IMR-90 (cell line): Measurements from ENCODE around the gene PHF21B. TPM values are rescaled to one million over a fixed set of nuclear protein-coding genes. Genes with fewer than 3 reads are reported as not detected.

Experiments
- ATAC-seq: fragments of 200-7000 bp; cut with Tn5 transposase; 2 replicates; pipeline ENCODE4 v1.9.1; 2020; ENCODE audit warnings: low read depth, mild to moderate bottlenecking, moderate library complexity
- BruUV-seq: library from RNA; stranded (reverse); fragments of 400-500 nt; replicated peaks from 2 replicates; lab custom pipeline; 2021; lab: Mats Ljungman, UMichigan
- CTCF ChIA-PET: fragments of 300-600 bp; formaldehyde crosslinking; extraction: SDS; loops from one replicate; lab custom pipeline; 2021; ENCODE audit warnings: antibody characterized with exemption; lab: Yijun Ruan, JAX
- POLR2A ChIA-PET: fragments of 300-600 bp; sonication (Branson Sonifier 250); formaldehyde crosslinking; loops from one replicate; lab custom pipeline; 2022; ENCODE audit warnings: antibody characterized with exemption; ENCODE audit not compliant: unreplicated experiment; lab: Charles Lee
- DNase-seq: peaks from one replicate; pipeline ENCODE4 v3.0.0; 2013
- H2AFZ ChIP-seq: replicated peaks from 2 replicates; pipeline ENCODE3; 2013; ENCODE audit warnings: low read length, mild to moderate bottlenecking; ENCODE audit not compliant: poor library complexity
- H2AK5ac ChIP-seq: 2 replicates; pipeline ENCODE4 v1.6.1; 2013; ENCODE audit warnings: low read depth, low read length, inconsistent platforms
- H2AK9ac ChIP-seq: replicated peaks from 2 replicates; pipeline ENCODE3; 2013; ENCODE audit warnings: mild to moderate bottlenecking, low read depth, low read length, moderate library complexity; ENCODE audit not compliant: poor library complexity
- H2BK120ac ChIP-seq: 2 replicates; pipeline ENCODE4 v1.6.1; 2013; ENCODE audit warnings: low read depth, low read length, inconsistent platforms
- H2BK15ac ChIP-seq: 3 replicates; pipeline ENCODE4 v1.6.1; 2013; ENCODE audit warnings: low read depth, low read length, inconsistent platforms
- H2BK20ac ChIP-seq: 2 replicates; pipeline ENCODE4 v1.6.1; 2013; ENCODE audit warnings: low read depth, mild to moderate bottlenecking, inconsistent platforms, low read length, moderate library complexity
- H2BK5ac ChIP-seq: 2 replicates; pipeline ENCODE4 v1.6.1; 2013; ENCODE audit warnings: mild to moderate bottlenecking, low read depth, low read length, inconsistent platforms; ENCODE audit not compliant: poor library complexity, severe bottlenecking
- H3K14ac ChIP-seq: replicated peaks from 2 replicates; pipeline ENCODE4 v1.6.1; 2013; ENCODE audit warnings: low read depth, low read length, inconsistent platforms
- H3K18ac ChIP-seq: 2 replicates; pipeline ENCODE4 v1.6.1; 2013; ENCODE audit warnings: low read depth, low read length, control low read depth
- H3K23ac ChIP-seq: 2 replicates; pipeline ENCODE4 v1.6.1; 2013; ENCODE audit warnings: low read depth, low read length, inconsistent platforms
- H3K27ac ChIP-seq: 2 replicates; pipeline ENCODE4 v1.5.1; 2013; ENCODE audit warnings: mild to moderate bottlenecking, control low read depth, low read length; ENCODE audit not compliant: insufficient read depth
- H3K27me3 ChIP-seq: 2 replicates; pipeline ENCODE4 v1.6.1; 2013; ENCODE audit warnings: low read length; ENCODE audit not compliant: control insufficient read depth, insufficient read depth
- H3K36me3 ChIP-seq: 2 replicates; pipeline ENCODE4 v1.6.1; 2013; ENCODE audit warnings: low read length, mixed read lengths; ENCODE audit not compliant: control insufficient read depth, insufficient read depth
- H3K4ac ChIP-seq: 2 replicates; pipeline ENCODE4 v1.6.1; 2013; ENCODE audit warnings: low read depth, low read length, inconsistent platforms
- H3K4me1 ChIP-seq: 2 replicates; pipeline ENCODE4 v1.6.1; 2013; ENCODE audit warnings: low read length, mixed read lengths; ENCODE audit not compliant: control insufficient read depth, insufficient read depth
- H3K4me2 ChIP-seq: 2 replicates; pipeline ENCODE4 v1.6.1; 2013; ENCODE audit warnings: low read depth, mild to moderate bottlenecking, control low read depth, low read length, moderate library complexity
- H3K4me3 ChIP-seq: 2 replicates; pipeline ENCODE4 v1.5.1; 2013; ENCODE audit warnings: low read depth, mild to moderate bottlenecking, control low read depth, low read length, moderate library complexity; ENCODE audit not compliant: insufficient read depth
- H3K56ac ChIP-seq: 2 replicates; pipeline ENCODE4 v1.6.1; 2013; ENCODE audit warnings: low read length, inconsistent platforms; ENCODE audit not compliant: insufficient read depth; ENCODE audit errors: extremely low read depth
- H3K79me1 ChIP-seq, 2 experiments: 2 replicates each; pipeline ENCODE4 v1.6.1; 2013; ENCODE audit warnings: low read length in 2 of 2, inconsistent platforms in 1 of 2, low read depth in 1 of 2
- H3K9ac ChIP-seq: 2 replicates; pipeline ENCODE4 v1.6.1; 2013; ENCODE audit warnings: low read depth, low read length, control low read depth
- H3K9me1 ChIP-seq: 2 replicates; pipeline ENCODE4 v1.6.1; 2013; ENCODE audit warnings: low read length, inconsistent platforms; ENCODE audit not compliant: insufficient read depth
- H3K9me3 ChIP-seq: 2 replicates; pipeline ENCODE4 v1.6.1; 2013; ENCODE audit warnings: low read length; ENCODE audit not compliant: control insufficient read depth, insufficient read depth
- H4K20me1 ChIP-seq: 2 replicates; pipeline ENCODE4 v1.6.1; 2013; ENCODE audit warnings: low read length, inconsistent platforms; ENCODE audit not compliant: insufficient read depth
- H4K5ac ChIP-seq: 2 replicates; pipeline ENCODE4 v1.6.1; 2013; ENCODE audit warnings: mild to moderate bottlenecking, low read depth, low read length, control low read depth
- H4K8ac ChIP-seq, 2 experiments: 2 replicates each; pipeline ENCODE4 v1.6.1; 2013; ENCODE audit warnings: low read depth in 2 of 2, low read length in 2 of 2, control low read depth in 1 of 2, inconsistent platforms in 1 of 2
- H4K91ac ChIP-seq: 2 replicates; pipeline ENCODE4 v1.6.1; 2013; ENCODE audit warnings: low read depth, low read length, inconsistent platforms; ENCODE audit not compliant: insufficient read depth
- BHLHE40 ChIP-seq: fragments of 150-350 bp; IDR thresholded peaks from 2 replicates; pipeline ENCODE4 v1.6.1; 2016; ENCODE audit warnings: mild to moderate bottlenecking, low read depth, low read length
- CEBPB ChIP-seq: IDR thresholded peaks from 2 replicates; pipeline ENCODE4 v1.6.1; 2012; ENCODE audit warnings: low read depth, low read length, improper control_type of control experiment
- CTCF ChIP-seq: conservative IDR thresholded peaks from 2 replicates; pipeline ENCODE4 v1.5.1; 2012; ENCODE audit warnings: mild to moderate bottlenecking, low read depth, low read length, improper control_type of control experiment
- ELK1 ChIP-seq: fragments of 150-350 bp; IDR thresholded peaks from 2 replicates; pipeline ENCODE4 v1.6.1; 2016; ENCODE audit warnings: low read depth, mild to moderate bottlenecking, low read length, moderate library complexity, borderline replicate concordance
- FOS ChIP-seq: fragments of 150-350 bp; IDR thresholded peaks from 2 replicates; pipeline ENCODE4 v1.6.1; 2016; ENCODE audit warnings: low read depth, low read length
- MAFK ChIP-seq: IDR thresholded peaks from 2 replicates; pipeline ENCODE4 v1.6.1; 2012; ENCODE audit warnings: low read depth, low read length, improper control_type of control experiment
- MAZ ChIP-seq: IDR thresholded peaks from 2 replicates; pipeline ENCODE4 v1.6.1; 2012; ENCODE audit warnings: low read depth, mild to moderate bottlenecking, low read length, improper control_type of control experiment, moderate library complexity, borderline replicate concordance
- MXI1 ChIP-seq: IDR thresholded peaks from 2 replicates; pipeline ENCODE4 v1.6.1; 2012; ENCODE audit warnings: low read depth, mild to moderate bottlenecking, low read length, moderate library complexity, borderline replicate concordance
- POLR2A ChIP-seq: IDR thresholded peaks from 2 replicates; pipeline ENCODE4 v1.6.1; 2012; ENCODE audit warnings: mild to moderate bottlenecking, low read depth, low read length
- RAD21 ChIP-seq: IDR thresholded peaks from 2 replicates; pipeline ENCODE4 v1.6.1; 2012; ENCODE audit warnings: low read length, improper control_type of control experiment
- RCOR1 ChIP-seq: IDR thresholded peaks from 2 replicates; pipeline ENCODE4 v1.6.1; 2012; ENCODE audit warnings: mild to moderate bottlenecking, low read length, improper control_type of control experiment; ENCODE audit not compliant: insufficient replicate concordance
- RFX5 ChIP-seq: IDR thresholded peaks from 2 replicates; pipeline ENCODE4 v1.8.0; 2012; ENCODE audit warnings: low read depth, mild to moderate bottlenecking, low read length, moderate library complexity
- SMC3 ChIP-seq: fragments of 150-350 bp; IDR thresholded peaks from 2 replicates; pipeline ENCODE4 v1.6.1; 2016; ENCODE audit warnings: low read depth, mild to moderate bottlenecking, antibody characterized with exemption, low read length, moderate library complexity
- USF2 ChIP-seq: fragments of 150-350 bp; IDR thresholded peaks from 2 replicates; pipeline ENCODE4 v1.6.1; 2017; ENCODE audit warnings: mild to moderate bottlenecking, antibody characterized with exemption, low read length, low read depth
- WGBS, 2 experiments: methylation state at CpG; one replicate each; pipeline versions ENCODE4 v1.1.5 to v1.1.7; 2013; ENCODE audit warnings: missing lambda C conversion rate in 2 of 2; ENCODE audit not compliant: insufficient read length in 1 of 2; ENCODE audit errors: extremely low coverage in 2 of 2; 5-methylcytosine and 5-hydroxymethylcytosine counted together
- dilution Hi-C: fragments of 300-500 bp; cut with HindIII; formaldehyde crosslinking; loops from one replicate; pipeline ENCODE4 v1.14.3; 2018; ENCODE audit warnings: low sequenced_read_pairs; ENCODE audit not compliant: unreplicated experiment
- in situ Hi-C: fragments of 300-500 bp; cut with MboI; formaldehyde crosslinking; loops from 3 replicates; pipeline ENCODE4 v1.14.3; 2019; ENCODE audit warnings: low sequenced_read_pairs, inconsistent platforms, mixed read lengths
- intact Hi-C: fragments of 100-400 bp; cut with micrococcal nuclease; formaldehyde crosslinking; loops from 2 replicates; pipeline ENCODE4 v1.10.0; 2022
- polyA plus RNA-seq, 3 experiments: library from polyadenylated mRNA; depleted of rRNA; stranded (reverse); fragments of >200 nt; gene quantifications; 2 replicates each; pipeline ENCODE4 v1.2.3, GENCODE V29; 2012; ENCODE audit warnings: low replicate concordance in 1 of 3
- total RNA-seq: library from RNA; depleted of rRNA; stranded (reverse); fragments of >200 nt; gene quantifications from 2 replicates; pipeline ENCODE4 v1.2.3, GENCODE V29; 2012

The PHF21B gene
- total and polyA plus RNA-seq, 2 of the 4 experiments (the other 2 are of a cell fraction), result 0.02 TPM; not detected in 1

- dilution Hi-C loops (no loop called here), intact Hi-C loops (no loop called here), in situ Hi-C loops (no loop called here)
- Histone ChIP-seq H3K9me1 (no peaks in the 10 kb centered on the region), H3K36me3 (no peaks in the 10 kb centered on the region), H2BK15ac (no peak overlapping the region), H2BK120ac (no peak overlapping the region), H3K23ac (no peak overlapping the region), H3K18ac (no peak overlapping the region), H2BK20ac (no peak overlapping the region), H3K27me3 (peaks cover 28% of the 10 kb centered on the region), H4K8ac (no peak overlapping the region), H3K4me2 (no peak overlapping the region), H2AFZ (no peak overlapping the region), H3K14ac (no peak overlapping the region), H3K4me3 (no peak overlapping the region), H3K4ac (no peak overlapping the region), H3K9ac (no peak overlapping the region), H2BK5ac (no peak overlapping the region), H3K4me1 (no peaks in the 10 kb centered on the region), H3K27ac (no peak overlapping the region), H3K9me3 (no peaks in the 10 kb centered on the region), H4K91ac (no peak overlapping the region), H3K56ac (no peak overlapping the region), H4K5ac (no peak overlapping the region), H2AK9ac (no peak overlapping the region), H3K79me1 (no peaks in the 10 kb centered on the region), H2AK5ac (no peak overlapping the region), H4K20me1 (no peaks in the 10 kb centered on the region)
- TF ChIP-seq USF2 (no peak), POLR2A (no peak), FOS (no peak), BHLHE40 (no peak), RCOR1 (no peak), SMC3 (no peak), ELK1 (no peak), CEBPB (no peak), CTCF (no peak), MAZ (no peak), MAFK (no peak), MXI1 (no peak), RAD21 (no peak), RFX5 (no peak)
- POLR2A ChIA-PET, result no interaction called here
- ATAC-seq (no peak), DNase-seq (no peak)
- BruUV-seq, result no TSS peak
- WGBS, 2 experiments, result 67% methylated on average over 4 of the region's 6 CpGs; no CpG with 5 or more reads in 1 of the 2 experiments
- CTCF ChIA-PET, result no interaction called here
Observed at GRCh38 chr22:44965171-44965570, 44.6 kb downstream of the PHF21B start.
